TTC549 (cell line): ENCODE data around the gene CCL25.

ENCODE experiments used
- FAIRE-seq: peaks from 2 replicates; lab custom pipeline; 2012; peaks lifted over from hg19 to GRCh38; lab: Jason Lieb, UNC

CCL25 gene

DNA sequence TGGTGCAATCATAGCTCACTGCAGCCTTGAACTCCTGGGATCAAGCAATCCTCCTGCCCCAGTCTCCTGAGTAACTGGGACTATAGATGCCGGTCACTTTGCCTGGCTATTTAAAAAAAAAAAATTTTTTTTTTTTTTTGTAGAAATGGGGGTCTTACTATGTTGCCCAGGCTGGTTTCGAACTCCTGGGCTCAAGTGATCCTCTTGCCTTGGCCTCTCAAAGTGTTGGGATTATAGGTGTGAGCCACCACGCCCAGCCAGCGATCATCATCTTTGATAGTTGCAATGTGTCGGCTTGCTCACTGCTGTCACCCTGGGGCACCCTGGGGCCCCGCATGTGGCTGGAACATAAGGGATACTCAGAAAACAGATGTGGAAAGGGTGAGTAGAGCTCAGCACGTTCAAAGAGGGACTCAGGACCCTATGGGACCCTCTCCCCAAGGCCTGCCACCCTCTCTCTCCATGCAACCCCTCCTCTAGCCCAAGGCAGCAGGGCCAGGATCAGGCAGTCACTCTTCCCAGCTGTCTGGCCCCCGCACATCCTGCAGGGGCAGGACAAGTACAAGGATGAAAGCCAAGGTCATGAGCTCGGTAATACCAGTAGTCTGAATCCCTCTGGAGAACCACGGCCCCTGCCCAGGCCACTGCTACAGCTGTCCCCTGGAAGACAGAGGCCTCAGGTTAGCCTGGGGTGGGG is 6.5 kb upstream of the CCL25 start:
- no peak for FAIRE-seq

- FAIRE-seq = no peak
Observed at GRCh38 chr19:8046569-8047165, 5.9 kb upstream of the CCL25 start.

- FAIRE-seq = no peak
Observed at GRCh38 chr19:8050274-8051096, 2.1 kb upstream of the CCL25 start.

DNA sequence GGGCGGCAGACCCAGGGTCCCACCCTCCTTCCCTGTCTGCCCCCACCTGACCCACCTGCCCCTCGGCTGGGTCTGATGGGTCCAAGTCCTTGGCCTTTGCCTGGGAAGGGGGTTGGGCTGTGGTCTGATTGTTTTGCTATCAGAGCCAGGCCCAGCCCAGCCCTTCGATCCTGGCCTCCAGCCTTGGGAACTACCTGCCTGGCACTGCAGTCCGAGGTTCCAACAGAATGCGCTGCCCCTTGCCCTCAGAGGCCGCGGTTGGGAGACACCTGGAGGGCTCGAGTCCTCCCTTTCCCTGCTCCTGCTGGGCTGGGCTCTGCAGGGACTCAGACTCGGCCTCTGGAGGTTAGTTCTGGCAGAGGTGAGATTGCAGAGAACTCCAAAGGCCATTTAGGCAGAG is 1.6 kb downstream of the CCL25 start:
- no peak for FAIRE-seq

GRCh38 chr19:8056533-8056932 is 4.0 kb downstream of the CCL25 start:
- FAIRE-seq = no peak

DNA sequence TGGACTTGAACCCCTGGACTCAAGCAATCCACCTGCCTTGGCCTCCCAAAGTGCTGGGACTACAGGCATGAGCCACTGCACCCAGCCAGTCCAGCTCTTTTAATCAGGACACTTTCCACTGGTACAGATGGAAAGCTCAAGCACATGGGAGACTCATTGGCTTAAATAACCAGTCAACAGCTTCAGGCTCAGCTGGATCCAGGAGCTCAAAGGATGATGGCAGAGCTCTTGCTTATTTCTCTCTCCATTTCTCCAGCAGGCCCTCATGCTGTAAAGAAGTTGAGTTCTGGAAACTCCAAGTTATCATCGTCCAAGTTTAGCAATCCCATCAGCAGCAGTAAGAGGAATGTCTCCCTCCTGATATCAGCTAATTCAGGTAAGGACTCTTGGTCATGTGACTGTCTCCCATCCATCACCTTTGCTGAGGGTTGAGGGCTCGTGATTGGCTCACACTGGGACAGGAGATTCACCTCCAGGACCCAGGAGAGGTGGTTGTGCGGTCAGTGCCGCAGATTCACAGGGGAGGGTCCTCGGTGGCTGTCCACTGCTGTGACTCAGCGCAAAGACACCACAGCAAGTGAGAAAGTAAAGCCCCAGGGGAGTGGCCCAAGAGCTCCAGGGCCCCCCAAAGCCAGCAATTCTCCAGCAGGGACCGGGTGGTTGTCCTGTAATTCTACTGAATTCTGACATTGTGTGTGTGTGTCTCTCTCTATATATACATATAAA is 5.1 kb downstream of the CCL25 start:
- no peak for FAIRE-seq

GRCh38 chr19:8064911-8065874 is 12.6 kb downstream of the CCL25 start:
- FAIRE-seq = no peak

DNA sequence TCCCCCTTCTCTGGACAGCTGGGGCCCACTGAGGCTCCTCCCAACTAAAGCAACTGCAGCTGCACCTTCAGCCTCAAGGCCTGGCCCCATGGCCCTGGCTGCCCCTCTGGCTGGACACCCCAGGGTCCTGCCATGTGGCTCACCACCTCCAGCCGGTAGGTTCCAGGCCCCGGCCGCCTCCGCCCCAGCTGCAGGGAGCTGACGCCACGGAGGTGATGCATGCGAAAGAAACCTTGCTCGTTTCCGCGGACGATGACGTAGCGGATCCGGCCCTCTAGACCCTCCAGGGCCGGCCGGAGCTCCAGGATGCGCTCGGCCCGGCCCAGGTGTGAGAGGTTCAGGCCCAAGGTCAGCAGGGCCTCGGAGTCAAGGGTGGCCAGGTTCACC is 13.3 kb downstream of the CCL25 start:
- no peak for FAIRE-seq

- no peak for FAIRE-seq
Observed at GRCh38 chr19:8069096-8069973, 16.8 kb downstream of the CCL25 start.

DNA sequence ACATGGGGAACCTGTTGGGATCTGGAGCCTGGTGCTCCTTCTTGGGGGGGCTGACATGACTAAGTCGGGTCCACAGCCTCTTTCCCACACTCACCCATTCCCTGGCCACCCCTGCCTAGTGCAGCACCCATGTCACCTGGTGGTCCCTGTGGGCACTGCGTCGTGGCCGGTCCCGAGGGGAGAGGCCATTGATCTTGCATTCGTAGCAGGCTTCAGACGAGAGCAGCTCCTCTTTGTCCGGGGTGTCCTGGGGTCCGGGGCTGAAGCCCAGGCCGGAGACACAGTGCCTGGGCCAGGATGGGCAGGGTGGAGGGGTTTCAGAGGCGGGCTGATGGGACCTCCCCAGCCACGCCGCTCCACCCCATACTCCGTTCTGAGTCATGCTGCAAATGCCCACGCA is 19.4 kb downstream of the CCL25 start:
- no peak for FAIRE-seq

DNA sequence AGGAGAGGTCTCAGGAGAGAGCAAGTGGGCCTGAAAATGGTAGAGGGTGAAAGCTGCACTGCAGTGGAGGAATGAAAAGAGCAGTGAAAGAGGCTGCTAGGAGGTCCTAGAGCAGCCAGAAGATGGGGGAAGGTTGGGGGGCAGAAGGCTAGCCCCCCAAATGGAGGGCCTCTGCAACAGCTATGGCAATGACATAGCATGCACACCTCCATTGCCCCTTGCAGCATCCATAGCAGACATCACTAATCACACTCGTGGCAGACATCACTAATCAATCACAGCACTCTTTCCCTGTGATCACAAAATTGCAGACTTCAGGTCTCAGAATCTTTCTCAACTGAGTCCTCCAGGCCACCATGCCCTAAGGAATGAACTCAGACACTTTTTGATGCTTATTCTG is 21.9 kb downstream of the CCL25 start:
- FAIRE-seq = no peak

DNA sequence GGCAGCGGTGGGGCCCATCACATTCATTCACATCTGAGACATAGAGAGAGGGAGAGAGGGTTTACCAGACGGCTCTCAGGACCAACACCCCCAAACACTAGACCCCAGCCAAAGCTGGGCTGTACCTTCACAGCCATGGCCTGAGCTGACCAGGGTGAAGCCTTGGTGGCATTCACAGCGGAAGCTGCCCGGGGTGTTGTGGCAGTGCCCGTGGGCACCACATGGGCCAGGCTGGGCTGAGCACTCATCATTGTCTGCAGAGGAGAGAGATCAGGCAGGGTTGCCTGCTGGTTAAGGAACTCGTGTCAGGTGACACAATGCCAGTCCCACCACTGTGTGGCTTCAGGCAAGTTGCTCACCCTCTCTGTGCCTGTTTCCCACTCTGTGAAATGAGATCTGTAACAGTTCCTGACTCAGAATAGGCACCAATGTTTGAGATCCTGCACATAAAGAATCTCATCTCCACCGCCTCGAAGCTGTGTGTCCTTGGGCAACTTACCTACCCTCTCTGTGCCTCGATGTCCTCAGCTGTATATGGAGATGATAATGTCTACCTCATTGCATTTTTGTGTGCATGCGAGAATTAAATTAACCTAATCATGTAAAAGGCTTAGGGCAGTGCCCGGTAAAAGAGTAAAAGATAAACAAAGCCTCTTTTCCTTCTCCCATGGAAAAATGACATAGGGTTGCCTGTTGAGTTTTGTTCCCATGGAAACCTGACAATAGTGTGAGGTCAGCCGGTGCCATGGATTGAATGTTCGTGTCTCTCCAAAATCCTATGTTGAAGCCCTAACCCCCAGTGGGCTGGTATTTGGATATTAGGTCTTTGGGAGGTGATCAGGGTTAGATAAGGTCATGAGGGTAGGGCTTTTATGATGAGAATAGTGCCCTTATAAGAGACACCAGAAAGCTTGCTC is 22.9 kb downstream of the CCL25 start:
- no peak for FAIRE-seq

GRCh38 chr19:8079988-8080387 is 27.4 kb downstream of the CCL25 start:
- FAIRE-seq = no peak

DNA sequence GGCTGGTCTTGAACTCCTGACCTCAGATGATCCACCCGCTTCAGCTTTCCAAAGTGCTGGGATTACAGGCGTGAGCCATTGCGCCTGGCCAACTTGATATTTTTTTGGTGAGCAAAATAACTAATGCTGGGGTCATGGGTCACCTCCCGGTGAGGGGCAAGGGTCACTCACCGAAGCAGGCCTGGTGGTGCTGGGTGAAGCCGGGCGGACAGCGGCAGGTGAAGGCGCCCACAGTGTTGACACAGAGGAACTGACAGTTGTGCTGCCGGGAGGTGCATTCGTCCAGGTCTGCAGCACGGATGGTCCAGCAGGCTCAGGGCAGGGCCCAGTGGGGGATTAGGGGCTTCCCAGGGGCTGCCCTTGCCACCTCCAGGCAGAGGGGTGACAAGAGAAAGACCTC is 28.3 kb downstream of the CCL25 start:
- FAIRE-seq = no peak

DNA sequence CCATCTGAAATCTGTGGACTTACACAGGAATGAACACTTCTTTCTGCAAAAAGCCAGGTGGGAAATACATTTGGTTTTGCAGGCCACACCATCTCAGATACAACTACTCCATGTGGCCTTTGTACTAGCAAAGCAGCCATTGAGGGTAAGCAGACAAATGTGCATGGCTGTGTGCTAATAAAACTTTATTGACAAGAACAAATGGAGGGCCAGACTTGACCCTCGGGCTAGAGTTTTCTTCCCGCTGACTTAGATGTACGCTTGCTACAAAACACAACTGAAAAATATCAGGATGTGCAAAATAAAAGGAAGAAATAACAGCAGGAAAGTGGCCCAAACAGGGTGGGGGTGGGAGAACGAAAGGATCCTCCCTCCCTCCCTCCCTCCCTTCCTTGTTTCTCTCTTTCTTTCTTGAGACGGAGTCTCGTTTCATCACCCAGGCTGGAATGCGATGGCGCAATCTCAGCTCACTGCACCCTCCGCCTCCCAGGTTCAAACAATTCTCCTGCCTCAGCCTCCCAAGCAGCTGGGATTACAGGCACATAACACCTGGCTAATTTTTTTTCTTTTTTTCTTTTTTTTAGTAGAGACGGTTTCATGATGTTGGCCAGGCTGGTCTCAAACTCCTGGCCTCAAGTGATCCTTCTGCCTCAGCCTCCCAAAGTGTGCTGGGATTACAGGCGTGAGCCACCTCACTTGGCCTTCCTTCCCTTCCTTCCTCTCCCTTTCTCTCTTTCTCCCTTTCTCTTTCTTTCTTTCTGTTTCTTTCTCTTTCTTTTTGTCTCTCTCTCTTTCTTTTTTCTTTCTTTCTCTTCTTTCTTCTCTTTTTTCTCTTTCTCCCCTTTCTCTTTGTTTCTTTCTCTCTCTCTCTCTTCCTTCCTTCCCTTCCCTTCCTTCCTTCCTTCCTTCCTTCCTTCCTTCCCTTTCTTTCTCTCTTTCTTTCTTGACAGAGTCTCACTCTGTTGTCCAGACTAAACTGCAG is 29.3 kb downstream of the CCL25 start:
- no peak for FAIRE-seq

GRCh38 chr19:8083141-8083540 is 30.6 kb downstream of the CCL25 start:
- FAIRE-seq = no peak

GRCh38 chr19:8084152-8084551 is 31.6 kb downstream of the CCL25 start:
- no peak for FAIRE-seq
